H9 (cell line): ENCODE measurements around the gene CD320. TPM values are rescaled to one million over a fixed set of nuclear protein-coding genes. Genes with fewer than 3 reads are reported as not detected.

Experiments
- DNase-seq: peaks from one replicate; pipeline ENCODE4 v3.0.0-alpha.2; 2017
- H2AFZ ChIP-seq: one replicate; pipeline ENCODE4 v1.6.1; 2013; ENCODE audit warnings: mild to moderate bottlenecking, low read length, control low read depth, moderate library complexity
- H2AK5ac ChIP-seq: 2 replicates; pipeline ENCODE4 v1.6.1; 2013; ENCODE audit warnings: low read length, control low read depth, mixed read lengths; ENCODE audit not compliant: insufficient read length
- H2BK120ac ChIP-seq: one replicate; pipeline ENCODE4 v1.6.1; 2013; ENCODE audit warnings: low read depth, mild to moderate bottlenecking, low read length, control low read depth, inconsistent platforms; ENCODE audit not compliant: poor library complexity, severe bottlenecking
- H2BK12ac ChIP-seq: 2 replicates; pipeline ENCODE4 v1.6.1; 2013; ENCODE audit warnings: low read length, control low read depth, mixed read lengths, low read depth; ENCODE audit not compliant: insufficient read length
- H2BK15ac ChIP-seq: 2 replicates; pipeline ENCODE4 v1.6.1; 2013; ENCODE audit warnings: low read depth, low read length, control low read depth
- H2BK20ac ChIP-seq: one replicate; pipeline ENCODE4 v1.6.1; 2013; ENCODE audit warnings: low read depth, mild to moderate bottlenecking, low read length, control low read depth, inconsistent platforms; ENCODE audit not compliant: poor library complexity, severe bottlenecking
- H2BK5ac ChIP-seq: 2 replicates; pipeline ENCODE4 v1.6.1; 2013; ENCODE audit warnings: low read length, control low read depth, mixed read lengths; ENCODE audit not compliant: insufficient read length
- H3K14ac ChIP-seq: 2 replicates; pipeline ENCODE4 v1.6.1; 2013; ENCODE audit warnings: low read length, control low read depth; ENCODE audit not compliant: insufficient read depth
- H3K18ac ChIP-seq: 2 replicates; pipeline ENCODE4 v1.6.1; 2013; ENCODE audit warnings: low read depth, mild to moderate bottlenecking, mixed read lengths, low read length, control low read depth; ENCODE audit not compliant: insufficient read length
- H3K23ac ChIP-seq: 2 replicates; pipeline ENCODE4 v1.6.1; 2013; ENCODE audit warnings: low read length, control low read depth, mixed read lengths, low read depth; ENCODE audit not compliant: insufficient read length
- H3K23me2 ChIP-seq: 2 replicates; pipeline ENCODE4 v1.6.1; 2013; ENCODE audit warnings: low read depth, mild to moderate bottlenecking, mixed read lengths, low read length, control low read depth; ENCODE audit not compliant: insufficient read length, poor library complexity, severe bottlenecking
- H3K27ac ChIP-seq: 2 replicates; pipeline ENCODE4 v1.5.1; 2013; ENCODE audit warnings: low read length, control low read depth, mixed read lengths, low read depth; ENCODE audit not compliant: insufficient read length
- H3K27me3 ChIP-seq: 2 replicates; pipeline ENCODE4 v1.6.1; 2013; ENCODE audit warnings: low read length, control low read depth, inconsistent platforms; ENCODE audit not compliant: insufficient read depth
- H3K4ac ChIP-seq: 2 replicates; pipeline ENCODE4 v1.6.1; 2013; ENCODE audit warnings: low read depth, mild to moderate bottlenecking, control low read depth, inconsistent platforms, low read length, moderate library complexity
- H3K4me1 ChIP-seq: 2 replicates; pipeline ENCODE4 v1.6.1; 2013; ENCODE audit warnings: low read length, control low read depth, inconsistent platforms; ENCODE audit not compliant: insufficient read depth
- H3K4me2 ChIP-seq: 2 replicates; pipeline ENCODE4 v1.6.1; 2013; ENCODE audit warnings: low read length, control low read depth, mixed read lengths; ENCODE audit not compliant: insufficient read length, insufficient read depth
- H3K56ac ChIP-seq: 2 replicates; pipeline ENCODE4 v1.6.1; 2013; ENCODE audit warnings: low read depth, mild to moderate bottlenecking, mixed read lengths, low read length, control low read depth; ENCODE audit not compliant: insufficient read length
- H3K79me1 ChIP-seq: 2 replicates; pipeline ENCODE4 v1.6.1; 2013; ENCODE audit warnings: low read depth, mild to moderate bottlenecking, moderate library complexity, low read length, control low read depth, inconsistent platforms; ENCODE audit not compliant: insufficient read depth, poor library complexity, severe bottlenecking
- H3K79me2 ChIP-seq: 2 replicates; pipeline ENCODE4 v1.6.1; 2013; ENCODE audit warnings: low read length, control low read depth, inconsistent platforms; ENCODE audit not compliant: insufficient read depth
- H3K9ac ChIP-seq: 2 replicates; pipeline ENCODE4 v1.6.1; 2013; ENCODE audit warnings: low read length, control low read depth, mixed read lengths; ENCODE audit not compliant: insufficient read length; ENCODE audit errors: extremely low read depth
- H3K9me3 ChIP-seq: one replicate; pipeline ENCODE4 v1.6.1; 2013; ENCODE audit warnings: low read depth, low read length, inconsistent platforms; ENCODE audit not compliant: control insufficient read depth
- H3T11ph ChIP-seq: one replicate; pipeline ENCODE4 v1.6.1; 2013; ENCODE audit warnings: mild to moderate bottlenecking, low read length, control low read depth, inconsistent platforms
- H4K20me1 ChIP-seq: one replicate; pipeline ENCODE4 v1.6.1; 2013; ENCODE audit not compliant: control insufficient read depth, insufficient read length, insufficient read depth
- H4K5ac ChIP-seq: 2 replicates; pipeline ENCODE4 v1.6.1; 2013; ENCODE audit warnings: low read depth, mild to moderate bottlenecking, mixed read lengths, low read length, control low read depth; ENCODE audit not compliant: insufficient read length
- H4K8ac ChIP-seq: replicated peaks from 2 replicates; pipeline ENCODE4 v1.6.1; 2013; ENCODE audit warnings: low read length, control low read depth, mixed read lengths, low read depth; ENCODE audit not compliant: insufficient read length
- H4K91ac ChIP-seq: 2 replicates; pipeline ENCODE4 v1.6.1; 2013; ENCODE audit warnings: low read depth, mild to moderate bottlenecking, moderate library complexity, mixed read lengths, low read length, control low read depth; ENCODE audit not compliant: insufficient read length
- H3K27ac Mint-ChIP-seq, 3 experiments: 2 replicates in 2 of 3; 3 replicates in 1 of 3; pipeline ENCODE4 v1.8.0; 2020 to 2021; ENCODE audit warnings: mixed read lengths in 3 of 3, mild to moderate bottlenecking in 1 of 3, moderate library complexity in 1 of 3
- H3K27me3 Mint-ChIP-seq: 2 replicates; pipeline ENCODE4 v1.8.0; 2021; ENCODE audit warnings: low read depth, mild to moderate bottlenecking, moderate library complexity, mixed read lengths
- H3K36me3 Mint-ChIP-seq, 3 experiments: 2 replicates in 2 of 3; 3 replicates in 1 of 3; pipeline ENCODE4 v1.8.0; 2020 to 2021; ENCODE audit warnings: low read depth in 3 of 3, mixed read lengths in 3 of 3; ENCODE audit not compliant: insufficient read depth in 1 of 3
- H3K4me1 Mint-ChIP-seq, 2 experiments: 2 replicates each; pipeline ENCODE4 v1.8.0; 2020; ENCODE audit warnings: mixed read lengths in 2 of 2
- H3K4me3 Mint-ChIP-seq, 2 experiments: 2 replicates in 1 of 2; 3 replicates in 1 of 2; pipeline ENCODE4 v1.8.0; 2020 to 2021; ENCODE audit warnings: mild to moderate bottlenecking in 2 of 2, mixed read lengths in 2 of 2, moderate library complexity in 1 of 2
- H3K9me3 Mint-ChIP-seq, 2 experiments: 2 replicates in 1 of 2; 3 replicates in 1 of 2; pipeline ENCODE4 v1.8.0; 2020; ENCODE audit warnings: mild to moderate bottlenecking in 2 of 2, mixed read lengths in 2 of 2, moderate library complexity in 1 of 2
- WGBS: extraction: QIAGEN DNeasy Blood & Tissue Kit; methylation state at CpG from one replicate; pipeline ENCODE4 v1.1.7; 2013; ENCODE audit warnings: missing lambda C conversion rate, low lambda C conversion rate, mixed read lengths; ENCODE audit not compliant: insufficient read length; ENCODE audit errors: extremely low coverage; 5-methylcytosine and 5-hydroxymethylcytosine counted together
- total RNA-seq: library from RNA; stranded (reverse); gene quantifications from 2 replicates; pipeline ENCODE4 v1.2.1, GENCODE V29; 2021
- TF ChIP-seq, protein P1 (sequence below): fragments of 200-600 bp; sonication (generic); conservative IDR thresholded peaks from 3 replicates; pipeline ENCODE4 v1.8.0; 2021; ENCODE audit warnings: antibody characterized with exemption, mild to moderate bottlenecking

The CD320 gene
- total RNA-seq, 1 experiment from 2014 or later: 72.1 TPM

DNA sequence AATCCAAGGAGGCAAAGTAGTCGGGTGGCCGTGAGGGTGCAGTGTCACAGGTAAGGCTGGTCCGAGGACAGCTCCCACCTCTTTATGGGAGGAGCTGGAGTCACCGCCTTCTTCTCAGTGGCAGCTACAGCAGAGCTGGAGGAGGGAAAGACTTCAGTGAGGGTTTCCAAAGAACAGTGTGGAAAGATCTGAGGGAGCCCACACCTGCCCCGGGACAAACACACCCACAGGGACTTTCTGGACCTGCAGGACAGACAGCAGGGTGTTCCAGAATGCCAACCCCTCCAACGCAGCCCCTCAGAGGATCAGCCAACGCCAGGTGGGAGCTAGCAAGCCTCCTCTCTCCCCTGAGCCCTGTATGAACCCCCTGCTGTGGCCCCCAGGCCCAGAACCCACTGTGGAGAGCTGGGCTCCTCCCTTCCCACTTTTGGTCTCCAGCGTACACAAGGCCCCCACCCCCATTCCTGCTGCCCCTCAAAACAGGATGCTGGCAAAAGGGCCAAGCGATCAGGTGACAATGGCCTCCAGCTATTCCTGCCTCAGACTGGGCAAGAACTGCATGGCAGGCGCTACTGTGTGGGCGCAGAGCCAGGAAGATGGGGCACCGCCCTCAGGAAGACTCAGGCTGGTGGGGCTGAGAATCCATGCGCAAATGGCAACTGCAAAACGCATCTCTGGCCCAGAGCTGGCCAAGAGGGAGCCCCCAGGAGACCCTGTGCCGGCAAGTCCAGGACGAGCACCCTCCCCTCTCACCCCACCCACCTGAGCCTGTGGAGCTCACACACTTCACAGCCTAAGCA, 3.5 kb upstream of the CD320 start:
- no CpG with 5 or more reads among the region's 16 CpGs for WGBS
- no peak overlapping the region for H3K4ac ChIP-seq
- no peak overlapping the region for H3K18ac ChIP-seq
- H3K23me2 ChIP-seq: peaks cover 11% of the 10 kb centered on the region
- H4K20me1 ChIP-seq: no peaks in the 10 kb centered on the region
- Mint-ChIP-seq H3K27me3 (no peaks in the 10 kb centered on the region), H3K4me3 (no peak overlapping the region), H3K27ac (no peak overlapping the region), H3K4me1 (peaks cover 16% of the 10 kb centered on the region in 2 experiments), H3K36me3 (peaks cover 32 to 58% (median 47%) of the 10 kb centered on the region in 3 experiments), H3K9me3 (no peaks in the 10 kb centered on the region)
- H2BK5ac ChIP-seq: no peak overlapping the region
- no peak for DNase-seq
- H3K9me3 ChIP-seq: no peaks in the 10 kb centered on the region
- no peak overlapping the region for H2AK5ac ChIP-seq
- no peak overlapping the region for H2BK15ac ChIP-seq
- no peak overlapping the region for H4K91ac ChIP-seq
- no peak overlapping the region for H4K5ac ChIP-seq
- H3K56ac ChIP-seq: no peak overlapping the region
- H3K4me2 ChIP-seq: no peak overlapping the region
- H4K8ac ChIP-seq: no peak overlapping the region
- H3K4me1 ChIP-seq: no peaks in the 10 kb centered on the region; the same call in 1 of the 2 replicates
- H3K27me3 ChIP-seq: no peaks in the 10 kb centered on the region
- H3K9ac ChIP-seq: no peak overlapping the region
- no peak overlapping the region for H3K27ac ChIP-seq
- no peak overlapping the region for H2BK20ac ChIP-seq
- no peaks in the 10 kb centered on the region; the same call in 1 of the 2 replicates for H3K79me2 ChIP-seq
- H2BK12ac ChIP-seq: no peak overlapping the region
- no peaks in the 10 kb centered on the region for H3K79me1 ChIP-seq
- H2BK120ac ChIP-seq: no peak overlapping the region
- H3T11ph ChIP-seq: no peak overlapping the region
- TF ChIP-seq, protein P1, sequence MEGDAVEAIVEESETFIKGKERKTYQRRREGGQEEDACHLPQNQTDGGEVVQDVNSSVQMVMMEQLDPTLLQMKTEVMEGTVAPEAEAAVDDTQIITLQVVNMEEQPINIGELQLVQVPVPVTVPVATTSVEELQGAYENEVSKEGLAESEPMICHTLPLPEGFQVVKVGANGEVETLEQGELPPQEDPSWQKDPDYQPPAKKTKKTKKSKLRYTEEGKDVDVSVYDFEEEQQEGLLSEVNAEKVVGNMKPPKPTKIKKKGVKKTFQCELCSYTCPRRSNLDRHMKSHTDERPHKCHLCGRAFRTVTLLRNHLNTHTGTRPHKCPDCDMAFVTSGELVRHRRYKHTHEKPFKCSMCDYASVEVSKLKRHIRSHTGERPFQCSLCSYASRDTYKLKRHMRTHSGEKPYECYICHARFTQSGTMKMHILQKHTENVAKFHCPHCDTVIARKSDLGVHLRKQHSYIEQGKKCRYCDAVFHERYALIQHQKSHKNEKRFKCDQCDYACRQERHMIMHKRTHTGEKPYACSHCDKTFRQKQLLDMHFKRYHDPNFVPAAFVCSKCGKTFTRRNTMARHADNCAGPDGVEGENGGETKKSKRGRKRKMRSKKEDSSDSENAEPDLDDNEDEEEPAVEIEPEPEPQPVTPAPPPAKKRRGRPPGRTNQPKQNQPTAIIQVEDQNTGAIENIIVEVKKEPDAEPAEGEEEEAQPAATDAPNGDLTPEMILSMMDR: no peak
- H2AFZ ChIP-seq: no peak overlapping the region
- no peak overlapping the region for H3K23ac ChIP-seq
- H3K14ac ChIP-seq: no peak overlapping the region
